Trophoblast cell (in vitro differentiated cells and primary cell): ENCODE results near the gene TEAD3.
"Not testable (repeated sequence)": the region's sequence is repeated elsewhere in the genome, so short reads cannot be mapped to it uniquely, and the experiment has no call there.

Experiments used
- DNase-seq, 2 donors: peaks; one replicate each; pipeline ENCODE4 v3.0.0-alpha.2; 2016
- H2AFZ ChIP-seq: 2 replicates; pipeline ENCODE4 v1.6.1; 2013; ENCODE audit warnings: low read length, moderate library complexity, mild to moderate bottlenecking; ENCODE audit not compliant: insufficient read depth, poor library complexity
- H2AK5ac ChIP-seq: 2 replicates; pipeline ENCODE4 v1.6.1; 2013; ENCODE audit warnings: mild to moderate bottlenecking, low read length
- H2BK120ac ChIP-seq: 2 replicates; pipeline ENCODE4 v1.6.1; 2013; ENCODE audit warnings: low read length, mild to moderate bottlenecking, moderate library complexity; ENCODE audit not compliant: insufficient read depth, poor library complexity
- H2BK12ac ChIP-seq: 2 replicates; pipeline ENCODE4 v1.6.1; 2013; ENCODE audit warnings: mild to moderate bottlenecking, low read length, moderate library complexity
- H2BK5ac ChIP-seq: 2 replicates; pipeline ENCODE4 v1.6.1; 2013; ENCODE audit warnings: low read length, low read depth, moderate library complexity, mild to moderate bottlenecking; ENCODE audit not compliant: poor library complexity
- H3K14ac ChIP-seq: 2 replicates; pipeline ENCODE4 v1.6.1; 2013; ENCODE audit warnings: mild to moderate bottlenecking, low read length
- H3K18ac ChIP-seq: 2 replicates; pipeline ENCODE4 v1.6.1; 2013; ENCODE audit warnings: mild to moderate bottlenecking, low read length
- H3K23ac ChIP-seq: 2 replicates; pipeline ENCODE4 v1.6.1; 2013; ENCODE audit warnings: low read length
- H3K27ac ChIP-seq: 2 replicates; pipeline ENCODE4 v1.5.1; 2013; ENCODE audit warnings: low read depth, mild to moderate bottlenecking, inconsistent platforms, low read length, moderate library complexity
- H3K27me3 ChIP-seq: 2 replicates; pipeline ENCODE4 v1.6.1; 2013; ENCODE audit warnings: inconsistent platforms, mild to moderate bottlenecking, low read length, moderate library complexity; ENCODE audit not compliant: insufficient read depth
- H3K36me3 ChIP-seq, 2 experiments: 1 replicate in 1 of 2; 2 replicates in 1 of 2; pipeline ENCODE4 v1.6.1; 2013; ENCODE audit warnings: low read length in 2 of 2, mild to moderate bottlenecking in 2 of 2, moderate library complexity in 1 of 2; ENCODE audit not compliant: insufficient read depth in 2 of 2, control insufficient read depth in 1 of 2
- H3K4ac ChIP-seq: 2 replicates; pipeline ENCODE4 v1.6.1; 2013; ENCODE audit warnings: low read depth, mild to moderate bottlenecking, low read length, moderate library complexity
- H3K4me1 ChIP-seq, 2 experiments: 1 replicate in 1 of 2; 2 replicates in 1 of 2; pipeline ENCODE4 v1.6.1; 2013; ENCODE audit warnings: low read length in 2 of 2, mild to moderate bottlenecking in 2 of 2, moderate library complexity in 1 of 2; ENCODE audit not compliant: insufficient read depth in 2 of 2, control insufficient read depth in 1 of 2
- H3K4me2 ChIP-seq: 2 replicates; pipeline ENCODE4 v1.6.1; 2013; ENCODE audit warnings: inconsistent platforms, mild to moderate bottlenecking, low read length, moderate library complexity
- H3K4me3 ChIP-seq: 2 replicates; pipeline ENCODE4 v1.5.1; 2013; ENCODE audit warnings: mild to moderate bottlenecking, low read depth, low read length, inconsistent platforms
- H3K79me1 ChIP-seq: one replicate; pipeline ENCODE4 v1.6.1; 2013; ENCODE audit warnings: low read length
- H3K79me2 ChIP-seq: 2 replicates; pipeline ENCODE4 v1.6.1; 2013; ENCODE audit warnings: low read length, mild to moderate bottlenecking; ENCODE audit not compliant: control insufficient read depth, insufficient read depth, poor library complexity
- H3K9ac ChIP-seq: 2 replicates; pipeline ENCODE4 v1.6.1; 2013; ENCODE audit warnings: mild to moderate bottlenecking, low read length
- H3K9me3 ChIP-seq: 2 replicates; pipeline ENCODE4 v1.6.1; 2013; ENCODE audit warnings: low read depth, mild to moderate bottlenecking, control low read depth, inconsistent platforms, low read length; ENCODE audit not compliant: insufficient read depth
- H4K12ac ChIP-seq: 2 replicates; pipeline ENCODE4 v1.6.1; 2013; ENCODE audit warnings: low read depth, mild to moderate bottlenecking, low read length, moderate library complexity
- H4K8ac ChIP-seq: 2 replicates; pipeline ENCODE4 v1.6.1; 2013; ENCODE audit warnings: low read depth, mild to moderate bottlenecking, low read length, moderate library complexity
- H4K91ac ChIP-seq: one replicate; pipeline ENCODE4 v1.6.1; 2013; ENCODE audit warnings: low read depth, mild to moderate bottlenecking, low read length, moderate library complexity
- WGBS: extraction: QIAGEN DNeasy Blood & Tissue Kit; methylation state at CpG from one replicate; pipeline ENCODE4 v1.1.7; 2013; ENCODE audit warnings: missing lambda C conversion rate; ENCODE audit not compliant: insufficient read length, insufficient coverage; ENCODE audit errors: extremely low coverage; 5-methylcytosine and 5-hydroxymethylcytosine counted together

Gene TEAD3

DNA sequence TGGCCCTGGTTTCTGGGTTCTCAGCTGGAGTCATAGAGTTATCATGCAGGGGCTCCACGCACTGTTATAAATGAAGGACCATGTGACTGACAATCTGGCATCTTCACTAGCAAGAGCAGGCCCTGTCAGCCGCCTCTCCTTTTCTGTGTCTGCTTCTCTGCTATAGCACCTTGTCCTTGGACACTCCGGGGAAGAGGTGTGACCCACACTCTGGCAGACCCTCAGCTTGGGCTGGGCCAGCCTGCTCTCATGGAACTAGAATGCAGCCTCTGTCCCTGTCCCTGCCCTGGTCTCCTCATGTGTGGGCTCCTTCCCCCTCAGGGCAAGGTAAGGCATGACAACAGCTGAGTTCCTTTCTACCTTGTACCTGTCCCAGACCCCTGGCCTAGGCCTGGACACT lies 55.7 kb downstream of the TEAD3 start:
- DNase-seq: no peak
- no peak overlapping the region for H2AK5ac ChIP-seq
- H3K4me3 ChIP-seq: no peak overlapping the region
- no peaks in the 10 kb centered on the region for H3K9me3 ChIP-seq
- no CpG with 5 or more reads among the region's 3 CpGs for WGBS
- H3K27ac ChIP-seq: no peak overlapping the region
- peak overlapping the region; percentile 23 for H3K9ac ChIP-seq
- no peak overlapping the region for H3K18ac ChIP-seq
- peaks cover 3 to 4% of the 10 kb centered on the region in 2 experiments for H3K4me1 ChIP-seq
- H4K91ac ChIP-seq: no peak overlapping the region
- no peak overlapping the region for H2BK5ac ChIP-seq
- H3K4me2 ChIP-seq: no peak overlapping the region
- H2BK12ac ChIP-seq: no peak overlapping the region
- no peak overlapping the region for H3K4ac ChIP-seq
- no peak overlapping the region for H3K14ac ChIP-seq
- H4K8ac ChIP-seq: no peak overlapping the region
- no peak overlapping the region for H4K12ac ChIP-seq
- no peaks in the 10 kb centered on the region for H3K79me1 ChIP-seq
- no peak overlapping the region for H2AFZ ChIP-seq
- H3K79me2 ChIP-seq: no peaks in the 10 kb centered on the region
- H2BK120ac ChIP-seq: no peak overlapping the region
- no peak overlapping the region for H3K23ac ChIP-seq
- no peaks in the 10 kb centered on the region for H3K36me3 ChIP-seq
- no peaks in the 10 kb centered on the region for H3K27me3 ChIP-seq

DNA sequence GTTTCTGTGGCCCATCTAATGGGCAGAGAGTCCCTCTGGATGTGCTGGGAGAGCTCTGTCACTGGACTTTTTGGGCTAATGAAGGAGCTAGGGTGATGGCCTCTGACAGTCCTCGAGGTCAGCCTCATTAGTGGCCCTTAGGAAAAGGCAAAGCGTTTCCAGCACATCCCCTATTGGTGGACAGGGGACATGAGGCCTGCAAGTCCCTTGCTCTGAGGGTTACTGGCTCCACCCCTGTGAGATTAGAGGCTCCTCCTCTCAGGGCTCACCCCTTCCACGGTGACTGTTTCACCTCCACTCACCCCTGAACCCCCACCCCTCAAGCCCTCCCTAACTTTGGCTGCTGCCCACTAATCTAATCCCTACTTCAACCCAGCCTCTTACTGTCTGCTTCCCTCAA lies 57.6 kb downstream of the TEAD3 start:
- H2BK120ac ChIP-seq: no peak overlapping the region
- H3K14ac ChIP-seq: no peak overlapping the region
- H2AFZ ChIP-seq: no peak overlapping the region
- no peak overlapping the region for H2BK12ac ChIP-seq
- no peaks in the 10 kb centered on the region for H3K79me2 ChIP-seq
- no peak overlapping the region for H4K91ac ChIP-seq
- H3K23ac ChIP-seq: no peak overlapping the region
- no peak overlapping the region for H3K4me3 ChIP-seq
- H3K4me1 ChIP-seq: peaks cover 3 to 4% of the 10 kb centered on the region in 2 experiments
- no peak overlapping the region for H2BK5ac ChIP-seq
- H4K8ac ChIP-seq: no peak overlapping the region
- H2AK5ac ChIP-seq: no peak overlapping the region
- no peak overlapping the region for H3K27ac ChIP-seq
- H3K4me2 ChIP-seq: no peak overlapping the region
- H3K4ac ChIP-seq: no peak overlapping the region
- H3K27me3 ChIP-seq: no peaks in the 10 kb centered on the region
- H3K36me3 ChIP-seq: no peaks in the 10 kb centered on the region
- H3K18ac ChIP-seq: no peak overlapping the region
- DNase-seq: no peak
- H3K9me3 ChIP-seq: no peaks in the 10 kb centered on the region
- no peak overlapping the region for H4K12ac ChIP-seq
- WGBS: no CpG with 5 or more reads among the region's 3 CpGs
- no peaks in the 10 kb centered on the region for H3K79me1 ChIP-seq
- H3K9ac ChIP-seq: no peak overlapping the region

- H2AFZ ChIP-seq, H3K27me3 ChIP-seq, H3K9me3 ChIP-seq, H4K8ac ChIP-seq, H2BK120ac ChIP-seq, H3K36me3 ChIP-seq, H3K27ac ChIP-seq, H4K91ac ChIP-seq, H2AK5ac ChIP-seq, DNase-seq, H3K4me1 ChIP-seq, H3K4me2 ChIP-seq, H3K4me3 ChIP-seq, H4K12ac ChIP-seq, H3K18ac ChIP-seq, H3K23ac ChIP-seq, H3K14ac ChIP-seq, H3K9ac ChIP-seq, H3K4ac ChIP-seq, H2BK12ac ChIP-seq, H3K79me2 ChIP-seq, H2BK5ac ChIP-seq, H3K79me1 ChIP-seq: not testable (repeated sequence)
- WGBS: no CpG with 5 or more reads among the region's 7 CpGs
These were observed 58.4 kb downstream of the TEAD3 start for GRCh38 chr6:35438378-35439065.

- no CpG with 5 or more reads among the region's 8 CpGs for WGBS
- DNase-seq: no peak
- H2AFZ ChIP-seq: no peak overlapping the region
These were observed 60.6 kb downstream of the TEAD3 start for GRCh38 chr6:35436071-35436857.

More at GRCh38 chr6:35436071-35436857, 60.6 kb downstream of the TEAD3 start:
- H2AK5ac ChIP-seq: no peak overlapping the region
- H3K14ac ChIP-seq: no peak overlapping the region
- no peaks in the 10 kb centered on the region for H3K27me3 ChIP-seq
- H3K4me2 ChIP-seq: no peak overlapping the region
- H3K4me1 ChIP-seq: peaks cover 3 to 4% of the 10 kb centered on the region in 2 experiments
- H3K23ac ChIP-seq: no peak overlapping the region
- no peak overlapping the region for H4K8ac ChIP-seq
- H2BK120ac ChIP-seq: no peak overlapping the region
- H4K91ac ChIP-seq: no peak overlapping the region
- no peak overlapping the region for H3K4ac ChIP-seq
- H3K79me2 ChIP-seq: no peaks in the 10 kb centered on the region
- no peak overlapping the region for H3K9ac ChIP-seq
- H3K79me1 ChIP-seq: no peaks in the 10 kb centered on the region
- no peak overlapping the region for H2BK5ac ChIP-seq
- no peak overlapping the region for H3K18ac ChIP-seq
- no peak overlapping the region for H4K12ac ChIP-seq
- H3K4me3 ChIP-seq: no peak overlapping the region
- no peak overlapping the region for H3K27ac ChIP-seq
- H3K9me3 ChIP-seq: no peaks in the 10 kb centered on the region
- H2BK12ac ChIP-seq: no peak overlapping the region
- H3K36me3 ChIP-seq: no peaks in the 10 kb centered on the region
